ENCODE data around the gene STARD3NL.
"Not testable (repeated sequence)": the region's sequence is repeated elsewhere in the genome, so short reads cannot be mapped to it uniquely, and the experiment has no call there.

The STARD3NL gene

GRCh38 chr7:38178004-38178694 lies at the start of gene STARD3NL:
STARD3NL (plus strand) TSS chr7:38178245; CDS start chr7:38207505, 29,260 bp downstream.
- DNase-seq: peak; percentile 69 to 99 (median 95)

- no peak for DNase-seq
Observed at GRCh38 chr7:38129162-38129561, 48.9 kb upstream of the STARD3NL start.

- DNase-seq: no peak
Observed at GRCh38 chr7:38129579-38129978, 48.5 kb upstream of the STARD3NL start.

GRCh38 chr7:38138171-38138570 lies 39.9 kb upstream of the STARD3NL start:
- no peak for DNase-seq

GRCh38 chr7:38141187-38141586 lies 36.9 kb upstream of the STARD3NL start:
- DNase-seq: no peak

GRCh38 chr7:38142736-38143135 lies 35.3 kb upstream of the STARD3NL start:
- DNase-seq: no peak

GRCh38 chr7:38147005-38147404 lies 31.0 kb upstream of the STARD3NL start:
- DNase-seq: no peak

GRCh38 chr7:38151556-38151955 lies 26.5 kb upstream of the STARD3NL start:
- no peak for DNase-seq

- no peak for DNase-seq
Observed at GRCh38 chr7:38153515-38153914, 24.5 kb upstream of the STARD3NL start.

GRCh38 chr7:38154278-38154677 lies 23.8 kb upstream of the STARD3NL start:
- no peak for DNase-seq

- DNase-seq: no peak
Observed at GRCh38 chr7:38160003-38160571, 18.0 kb upstream of the STARD3NL start.

- no peak for DNase-seq
Observed at GRCh38 chr7:38162036-38162435, 16.0 kb upstream of the STARD3NL start.

GRCh38 chr7:38163671-38164070 lies 14.4 kb upstream of the STARD3NL start:
- DNase-seq: no peak

- DNase-seq: no peak
Observed at GRCh38 chr7:38168890-38169570, 9.0 kb upstream of the STARD3NL start.

- DNase-seq: peak in 1 of 58 donors; percentile 1
Observed at GRCh38 chr7:38169847-38170246, 8.2 kb upstream of the STARD3NL start.

GRCh38 chr7:38171623-38172391 lies 6.2 kb upstream of the STARD3NL start:
- no peak for DNase-seq

GRCh38 chr7:38175547-38175946 lies 2.5 kb upstream of the STARD3NL start:
- not testable (repeated sequence) for DNase-seq

- no peak for DNase-seq
Observed at GRCh38 chr7:38177621-38178003, 433 bp upstream of the STARD3NL start.

- no peak for DNase-seq
Observed at GRCh38 chr7:38178695-38179344, 775 bp downstream of the STARD3NL start.

- no peak for DNase-seq
Observed at GRCh38 chr7:38179776-38180226, 1.8 kb downstream of the STARD3NL start.

- no peak for DNase-seq
Observed at GRCh38 chr7:38181111-38181510, 3.1 kb downstream of the STARD3NL start.

All from anterior cingulate cortex (tissue), 58 donors.